Measurements from ENCODE around the gene SARNP.

Gene SARNP

GRCh38 chr12:55818140-55818728 is 710 bp upstream of the SARNP start:
- no peak for TF ChIP-seq CTCF (IDR thresholded peaks at IDR 0.05; ENCODE audit: control insufficient read depth, extremely low read depth, insufficient read depth)
- H3K4me3 ChIP-seq (ENCODE audit: low read depth, low read length): peak overlapping the region; percentile 83
- DNase-seq (ENCODE audit: low read depth): peak; percentile 6

- DNase-seq (ENCODE audit: low read depth): no peak
- TF ChIP-seq CTCF (IDR thresholded peaks at IDR 0.05; ENCODE audit: control insufficient read depth, extremely low read depth, insufficient read depth): no peak
- peak overlapping the region; percentile 83 for H3K4me3 ChIP-seq (ENCODE audit: low read depth, low read length)
Observed at GRCh38 chr12:55816881-55817344, 611 bp downstream of the SARNP start.

- TF ChIP-seq CTCF (IDR thresholded peaks at IDR 0.05; ENCODE audit: control insufficient read depth, extremely low read depth, insufficient read depth): no peak
- no peak for DNase-seq (ENCODE audit: low read depth)
- H3K4me3 ChIP-seq (ENCODE audit: low read depth, low read length): peak overlapping the region; percentile 83; the same call in 1 of the 2 replicates
Observed at GRCh38 chr12:55815473-55815872, 2.1 kb downstream of the SARNP start.

- H3K4me3 ChIP-seq (ENCODE audit: low read depth, low read length): no peak overlapping the region
- no peak for DNase-seq (ENCODE audit: low read depth)
- TF ChIP-seq CTCF (IDR thresholded peaks at IDR 0.05; ENCODE audit: control insufficient read depth, extremely low read depth, insufficient read depth): no peak
Observed at GRCh38 chr12:55814257-55814656, 3.3 kb downstream of the SARNP start.

GRCh38 chr12:55812088-55812487 is 5.4 kb downstream of the SARNP start:
- no peak for DNase-seq (ENCODE audit: low read depth)
- no peak overlapping the region for H3K4me3 ChIP-seq (ENCODE audit: low read depth, low read length)
- no peak for TF ChIP-seq CTCF (IDR thresholded peaks at IDR 0.05; ENCODE audit: control insufficient read depth, extremely low read depth, insufficient read depth)

- no peak for DNase-seq (ENCODE audit: low read depth)
- TF ChIP-seq CTCF (IDR thresholded peaks at IDR 0.05; ENCODE audit: control insufficient read depth, extremely low read depth, insufficient read depth): no peak
- no peak overlapping the region for H3K4me3 ChIP-seq (ENCODE audit: low read depth, low read length)
Observed at GRCh38 chr12:55809274-55809673, 8.2 kb downstream of the SARNP start.

- TF ChIP-seq CTCF (IDR thresholded peaks at IDR 0.05; ENCODE audit: control insufficient read depth, extremely low read depth, insufficient read depth): no peak
- H3K4me3 ChIP-seq (ENCODE audit: low read depth, low read length): no peak overlapping the region
- DNase-seq (ENCODE audit: low read depth): no peak
Observed at GRCh38 chr12:55806982-55807381, 10.5 kb downstream of the SARNP start.

Measured in LNCaP clone FGC (cell line).